Measurements from ENCODE around the gene NPIPB9.
"Not testable (repeated sequence)": the region's sequence is repeated elsewhere in the genome, so short reads cannot be mapped to it uniquely, and the experiment has no call there.

The NPIPB9 gene

GRCh38 chr16:28782357-28782756 lies 30.8 kb downstream of the NPIPB9 start:
- DNase-seq; H3K4me3 ChIP-seq (ENCODE audit: low read depth, low read length); in situ Hi-C loops (cut with HindIII; ENCODE audit: low pct_ligation_motif_present, low sequenced_read_pairs); H3K27me3 ChIP-seq (replicated peaks); H3K36me3 ChIP-seq (replicated peaks); H3K27ac ChIP-seq: not testable (repeated sequence)

DNA sequence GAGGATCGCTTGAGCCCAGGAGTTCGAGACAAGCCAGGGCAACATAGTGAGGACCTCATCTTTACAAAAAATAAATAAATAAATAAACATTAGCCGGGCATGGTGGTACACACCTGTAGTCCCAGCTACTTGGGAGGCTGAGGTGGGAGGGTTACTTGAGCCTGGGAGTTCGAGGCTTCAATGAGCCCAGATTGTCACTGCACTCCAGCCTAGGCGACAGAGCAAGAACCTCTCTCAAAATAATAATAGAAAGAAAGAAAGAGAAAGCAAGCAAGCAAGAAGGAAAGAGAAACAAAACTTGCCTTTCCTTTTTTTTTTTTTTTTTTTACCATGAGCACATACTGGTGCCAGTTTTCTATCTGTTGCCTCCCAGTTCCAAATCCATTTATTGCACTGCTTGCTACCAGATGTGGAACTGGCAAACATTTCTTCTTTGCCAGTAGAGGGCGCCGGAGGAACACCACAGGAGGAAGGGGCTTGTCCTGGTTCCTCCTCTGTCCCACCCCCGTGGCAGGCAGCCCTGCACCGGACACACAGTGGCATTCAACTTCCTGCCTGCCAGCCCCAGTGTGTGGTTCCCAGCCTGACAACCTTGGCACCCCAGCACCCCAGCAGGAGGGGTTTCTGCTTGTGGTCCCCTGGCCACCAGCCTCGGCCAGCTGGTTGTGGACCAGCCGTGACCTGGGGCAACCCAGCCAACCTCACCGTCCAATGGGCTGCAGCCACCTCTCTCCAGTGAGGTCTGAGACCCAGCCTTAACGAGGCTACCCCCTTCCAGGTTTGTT lies 50.8 kb downstream of the NPIPB9 start:
- in situ Hi-C loops (cut with HindIII; ENCODE audit: low pct_ligation_motif_present, low sequenced_read_pairs); H3K27ac ChIP-seq: not testable (repeated sequence)

DNA sequence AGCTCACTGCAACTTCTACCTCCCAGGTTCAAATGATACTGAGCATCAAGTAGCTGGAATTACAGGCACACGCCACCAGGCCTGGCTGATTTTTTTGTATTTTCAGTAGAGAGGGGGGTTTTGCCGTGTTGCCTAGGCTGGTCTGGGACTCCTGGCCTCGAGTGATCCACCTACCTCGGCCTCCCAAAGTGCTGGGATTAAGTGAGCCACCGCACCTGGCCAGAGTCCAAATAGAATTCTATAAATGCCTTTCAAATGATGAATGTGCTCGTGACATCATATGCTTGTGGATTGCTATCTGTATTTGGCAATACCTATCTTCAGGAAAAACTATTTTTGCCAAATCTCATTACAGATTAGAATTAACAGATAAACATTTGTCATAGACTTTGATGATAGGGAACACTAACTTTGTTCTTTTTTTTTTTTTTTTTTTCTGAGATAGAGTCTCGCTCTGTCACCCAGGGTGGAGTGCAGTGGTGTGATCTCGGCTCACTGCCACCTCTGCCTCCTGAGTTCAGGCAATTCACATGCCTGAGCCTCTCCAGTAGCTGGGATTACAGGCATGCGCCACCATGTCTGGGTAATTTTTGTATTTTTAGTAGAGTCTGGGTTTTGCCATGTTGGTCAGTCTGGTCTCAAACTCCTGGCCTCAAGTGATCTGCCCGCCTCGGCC lies 56.0 kb downstream of the NPIPB9 start:
- H3K36me3 ChIP-seq (replicated peaks); DNase-seq; in situ Hi-C loops (cut with HindIII; ENCODE audit: low pct_ligation_motif_present, low sequenced_read_pairs); H3K27me3 ChIP-seq (replicated peaks); H3K4me3 ChIP-seq (ENCODE audit: low read depth, low read length); H3K27ac ChIP-seq: not testable (repeated sequence)

More for the DNA sequence above, 50.8 kb downstream of the NPIPB9 start:
- TF ChIP-seq, protein P1, sequence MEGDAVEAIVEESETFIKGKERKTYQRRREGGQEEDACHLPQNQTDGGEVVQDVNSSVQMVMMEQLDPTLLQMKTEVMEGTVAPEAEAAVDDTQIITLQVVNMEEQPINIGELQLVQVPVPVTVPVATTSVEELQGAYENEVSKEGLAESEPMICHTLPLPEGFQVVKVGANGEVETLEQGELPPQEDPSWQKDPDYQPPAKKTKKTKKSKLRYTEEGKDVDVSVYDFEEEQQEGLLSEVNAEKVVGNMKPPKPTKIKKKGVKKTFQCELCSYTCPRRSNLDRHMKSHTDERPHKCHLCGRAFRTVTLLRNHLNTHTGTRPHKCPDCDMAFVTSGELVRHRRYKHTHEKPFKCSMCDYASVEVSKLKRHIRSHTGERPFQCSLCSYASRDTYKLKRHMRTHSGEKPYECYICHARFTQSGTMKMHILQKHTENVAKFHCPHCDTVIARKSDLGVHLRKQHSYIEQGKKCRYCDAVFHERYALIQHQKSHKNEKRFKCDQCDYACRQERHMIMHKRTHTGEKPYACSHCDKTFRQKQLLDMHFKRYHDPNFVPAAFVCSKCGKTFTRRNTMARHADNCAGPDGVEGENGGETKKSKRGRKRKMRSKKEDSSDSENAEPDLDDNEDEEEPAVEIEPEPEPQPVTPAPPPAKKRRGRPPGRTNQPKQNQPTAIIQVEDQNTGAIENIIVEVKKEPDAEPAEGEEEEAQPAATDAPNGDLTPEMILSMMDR (IDR thresholded peaks at IDR 0.05; ENCODE audit: low read depth, low read length, missing control alignments): peak; percentile 60
- peak overlapping the region; percentile 27 for H3K4me3 ChIP-seq (ENCODE audit: low read depth, low read length)
- H3K36me3 ChIP-seq (replicated peaks); DNase-seq; H3K27me3 ChIP-seq (replicated peaks): not testable (repeated sequence)

- Histone ChIP-seq H3K27ac (no peak overlapping the region), H3K27me3 (replicated peaks) (no peaks in the 10 kb centered on the region), H3K36me3 (replicated peaks) (peaks cover 4% of the 10 kb centered on the region), H3K4me3 (ENCODE audit: low read depth, low read length) (no peak overlapping the region)
- in situ Hi-C loops (cut with HindIII; ENCODE audit: low pct_ligation_motif_present, low sequenced_read_pairs): no loop called here
- TF ChIP-seq, protein P1 (IDR thresholded peaks at IDR 0.05; ENCODE audit: low read depth, low read length, missing control alignments): no peak
- DNase-seq: no peak
These were observed 68.4 kb downstream of the NPIPB9 start for GRCh38 chr16:28820016-28820415.

GRCh38 chr16:28820546-28820945 lies 69.0 kb downstream of the NPIPB9 start:
- H3K27ac ChIP-seq; DNase-seq; H3K36me3 ChIP-seq (replicated peaks); H3K27me3 ChIP-seq (replicated peaks); in situ Hi-C loops (cut with HindIII; ENCODE audit: low pct_ligation_motif_present, low sequenced_read_pairs); H3K4me3 ChIP-seq (ENCODE audit: low read depth, low read length): not testable (repeated sequence)

DNA sequence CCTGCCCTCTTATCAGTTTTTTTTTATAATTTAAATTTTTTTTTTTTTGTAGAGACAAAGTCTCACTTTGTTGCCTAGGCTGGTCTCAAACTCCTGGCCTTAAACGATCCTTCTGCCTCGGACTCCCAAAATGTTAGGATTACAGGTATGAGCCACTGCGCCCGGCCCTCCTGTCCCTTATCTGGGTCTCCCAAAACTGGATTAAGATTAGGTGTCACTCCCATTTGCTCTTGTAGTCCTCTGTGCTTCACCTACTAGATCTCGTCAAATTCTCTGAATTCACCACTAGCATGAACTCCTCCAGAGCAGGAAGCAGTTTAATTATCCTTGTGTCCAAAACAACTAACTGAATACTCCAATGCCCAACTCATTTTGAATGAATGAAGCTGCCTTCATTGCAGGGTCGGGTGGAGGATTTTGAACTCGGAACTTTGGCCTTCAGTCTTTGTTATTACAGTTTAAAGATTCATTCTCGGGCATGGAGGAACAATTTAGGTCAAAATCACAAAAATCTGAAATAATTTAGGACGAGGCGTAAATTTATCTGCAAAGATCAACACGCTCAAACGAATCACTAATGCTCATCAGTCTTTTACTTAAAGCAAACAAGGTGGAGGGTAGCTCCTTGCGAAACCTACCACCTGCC lies 70.4 kb downstream of the NPIPB9 start:
- TF ChIP-seq, protein P1 (IDR thresholded peaks at IDR 0.05; ENCODE audit: low read depth, low read length, missing control alignments): no peak
- H3K27me3 ChIP-seq (replicated peaks): no peaks in the 10 kb centered on the region
- peaks cover 18% of the 10 kb centered on the region for H3K36me3 ChIP-seq (replicated peaks)
- DNase-seq: peak; percentile 0
- in situ Hi-C loops (cut with HindIII; ENCODE audit: low pct_ligation_motif_present, low sequenced_read_pairs): no loop called here
- peak overlapping the region; percentile 91 for H3K27ac ChIP-seq
- H3K4me3 ChIP-seq (ENCODE audit: low read depth, low read length): peak overlapping the region; percentile 94
